Measurements from ENCODE around the gene KLHL34.

KLHL34 gene

GRCh38 chrX:21658152-21658737 lies at the start of gene KLHL34:
Gene KLHL34 (minus strand): TSS chrX:21658330. CDS start chrX:21657788, 542 bp downstream.
- TF ChIP-seq Cebpa-rat (IDR thresholded peaks at IDR 0.05), result no peak
- Histone ChIP-seq H3K9me3 (replicated peaks in 1 of 11) (peaks cover 34 to 37% (median 35%) of the 10 kb centered on the region in 11 experiments), H3K36me3 (peaks cover 0 to 23% (median 0%) of the 10 kb centered on the region in 11 experiments; a peak in 7 of 22 replicates), H4K20me1 (no peaks in the 10 kb centered on the region), H3K4me1 (no peaks in the 10 kb centered on the region), H3K27ac (no peak within 1 kb of the TSS), H3K9ac (no peak within 1 kb of the TSS), H3K4me3 (peak within 1 kb of the TSS in 1 of 10 experiments; percentile 20; a peak in 1 of 20 replicates), H3K27me3 (no peaks in the 10 kb centered on the region), H3K4me2 (no peak within 1 kb of the TSS)

GRCh38 chrX:21705225-21705624 lies 47.1 kb upstream of the KLHL34 start:
- TF ChIP-seq Cebpa-rat (IDR thresholded peaks at IDR 0.05), result no peak

GRCh38 chrX:21702725-21703124 lies 44.6 kb upstream of the KLHL34 start:
- H3K4me3 ChIP-seq, result no peak overlapping the region
- H3K4me2 ChIP-seq, result no peak overlapping the region
- H3K9ac ChIP-seq, result no peak overlapping the region
- H4K20me1 ChIP-seq, result no peaks in the 10 kb centered on the region
- peaks cover 0 to 7% (median 3%) of the 10 kb centered on the region in 11 experiments; a peak in 7 of 22 replicates for H3K9me3 ChIP-seq (replicated peaks in 1 of 11)
- peaks cover 18 to 32% (median 27%) of the 10 kb centered on the region in 10 experiments for H3K4me1 ChIP-seq
- no peaks in the 10 kb centered on the region for H3K36me3 ChIP-seq
- H3K27ac ChIP-seq, result no peak overlapping the region
- TF ChIP-seq Cebpa-rat (IDR thresholded peaks at IDR 0.05), result no peak
- H3K27me3 ChIP-seq, result no peaks in the 10 kb centered on the region; a peak in 1 of 22 replicates

More at GRCh38 chrX:21705225-21705624, 47.1 kb upstream of the KLHL34 start:
- Histone ChIP-seq H3K4me2 (no peak overlapping the region), H4K20me1 (no peaks in the 10 kb centered on the region), H3K4me3 (no peak overlapping the region), H3K36me3 (no peaks in the 10 kb centered on the region), H3K9ac (no peak overlapping the region), H3K4me1 (peaks cover 0 to 8% (median 6%) of the 10 kb centered on the region in 10 experiments; a peak in 9 of 20 replicates), H3K27me3 (no peaks in the 10 kb centered on the region), H3K9me3 (replicated peaks in 1 of 11) (peaks cover 0 to 14% (median 5%) of the 10 kb centered on the region in 11 experiments; a peak in 7 of 22 replicates), H3K27ac (no peak overlapping the region)

- H3K27ac ChIP-seq, result no peak overlapping the region
These were observed 42.8 kb upstream of the KLHL34 start for GRCh38 chrX:21700967-21701366.

GRCh38 chrX:21700275-21700674 lies 42.1 kb upstream of the KLHL34 start:
- Histone ChIP-seq H3K4me1 (peaks cover 24 to 48% (median 35%) of the 10 kb centered on the region in 10 experiments), H4K20me1 (no peaks in the 10 kb centered on the region), H3K27me3 (no peaks in the 10 kb centered on the region; a peak in 1 of 22 replicates), H3K36me3 (no peaks in the 10 kb centered on the region), H3K9ac (no peak overlapping the region), H3K27ac (no peak overlapping the region), H3K4me3 (no peak overlapping the region), H3K4me2 (peak overlapping the region in 7 of 11 experiments; percentile 3 to 72 (median 22); a peak in 10 of 22 replicates), H3K9me3 (replicated peaks in 1 of 11) (peaks cover 0 to 4% (median 0%) of the 10 kb centered on the region in 11 experiments; a peak in 1 of 22 replicates)
- TF ChIP-seq Cebpa-rat (IDR thresholded peaks at IDR 0.05), result no peak

More at GRCh38 chrX:21700967-21701366, 42.8 kb upstream of the KLHL34 start:
- no peaks in the 10 kb centered on the region for H4K20me1 ChIP-seq
- peak overlapping the region in 2 of 11 experiments; percentile 70 to 72; a peak in 8 of 22 replicates for H3K4me2 ChIP-seq
- H3K9ac ChIP-seq, result no peak overlapping the region
- TF ChIP-seq Cebpa-rat (IDR thresholded peaks at IDR 0.05), result no peak
- H3K27me3 ChIP-seq, result no peaks in the 10 kb centered on the region; a peak in 1 of 22 replicates
- H3K4me3 ChIP-seq, result no peak overlapping the region
- peaks cover 24 to 48% (median 35%) of the 10 kb centered on the region in 10 experiments for H3K4me1 ChIP-seq
- no peaks in the 10 kb centered on the region for H3K36me3 ChIP-seq
- H3K9me3 ChIP-seq (replicated peaks in 1 of 11), result peaks cover 0 to 4% (median 0%) of the 10 kb centered on the region in 11 experiments; a peak in 1 of 22 replicates

GRCh38 chrX:21699136-21699535 lies 41.0 kb upstream of the KLHL34 start:
- H3K27me3 ChIP-seq, result no peaks in the 10 kb centered on the region; a peak in 1 of 22 replicates
- H3K4me1 ChIP-seq, result peaks cover 24 to 48% (median 35%) of the 10 kb centered on the region in 10 experiments
- H3K27ac ChIP-seq, result peak overlapping the region in 4 of 11 experiments; percentile 6 to 24 (median 10); a peak in 2 of 22 replicates
- TF ChIP-seq Cebpa-rat (IDR thresholded peaks at IDR 0.05), result no peak
- H3K9ac ChIP-seq, result no peak overlapping the region
- H3K4me2 ChIP-seq, result peak overlapping the region; percentile 16 to 88 (median 65); a peak in 14 of 22 replicates
- no peaks in the 10 kb centered on the region for H4K20me1 ChIP-seq
- peaks cover 0 to 4% (median 0%) of the 10 kb centered on the region in 11 experiments; a peak in 1 of 22 replicates for H3K9me3 ChIP-seq (replicated peaks in 1 of 11)
- H3K36me3 ChIP-seq, result no peaks in the 10 kb centered on the region
- no peak overlapping the region for H3K4me3 ChIP-seq

GRCh38 chrX:21698272-21698671 lies 40.1 kb upstream of the KLHL34 start:
- no peaks in the 10 kb centered on the region; a peak in 1 of 22 replicates for H3K27me3 ChIP-seq
- H3K9ac ChIP-seq, result no peak overlapping the region
- peaks cover 27 to 53% (median 36%) of the 10 kb centered on the region in 10 experiments for H3K4me1 ChIP-seq
- H3K4me3 ChIP-seq, result no peak overlapping the region
- no peaks in the 10 kb centered on the region for H4K20me1 ChIP-seq
- H3K27ac ChIP-seq, result peak overlapping the region; percentile 10 to 64 (median 60); a peak in 19 of 22 replicates
- TF ChIP-seq Cebpa-rat (IDR thresholded peaks at IDR 0.05), result no peak
- H3K9me3 ChIP-seq (replicated peaks in 1 of 11), result peaks cover 0 to 4% (median 0%) of the 10 kb centered on the region in 11 experiments; a peak in 1 of 22 replicates
- H3K4me2 ChIP-seq, result peak overlapping the region; percentile 55 to 88 (median 67)
- no peaks in the 10 kb centered on the region for H3K36me3 ChIP-seq

- Histone ChIP-seq H3K9ac (no peak overlapping the region), H3K27me3 (no peaks in the 10 kb centered on the region), H3K9me3 (replicated peaks in 1 of 11) (peaks cover 0 to 5% (median 0%) of the 10 kb centered on the region in 11 experiments; a peak in 3 of 22 replicates), H4K20me1 (no peaks in the 10 kb centered on the region), H3K4me1 (peaks cover 13 to 31% (median 21%) of the 10 kb centered on the region in 10 experiments), H3K4me3 (no peak overlapping the region), H3K27ac (peak overlapping the region in 9 of 11 experiments; percentile 8 to 53 (median 41); a peak in 12 of 22 replicates), H3K36me3 (no peaks in the 10 kb centered on the region), H3K4me2 (peak overlapping the region; percentile 36 to 60 (median 50))
- TF ChIP-seq Cebpa-rat (IDR thresholded peaks at IDR 0.05), result no peak
These were observed 33.4 kb upstream of the KLHL34 start for GRCh38 chrX:21691512-21692018.

- Histone ChIP-seq H3K4me1 (peaks cover 0 to 12% (median 9%) of the 10 kb centered on the region in 10 experiments; a peak in 9 of 20 replicates), H3K27ac (peak overlapping the region in 4 of 11 experiments; percentile 51 to 75 (median 54); a peak in 6 of 22 replicates), H3K9ac (no peak overlapping the region; a peak in 1 of 22 replicates), H3K4me2 (peak overlapping the region in 9 of 11 experiments; percentile 1 to 56 (median 24); a peak in 11 of 22 replicates), H3K4me3 (no peak overlapping the region), H3K9me3 (replicated peaks in 1 of 11) (peaks cover 0 to 9% (median 0%) of the 10 kb centered on the region in 11 experiments; a peak in 2 of 22 replicates), H3K36me3 (no peaks in the 10 kb centered on the region), H3K27me3 (no peaks in the 10 kb centered on the region), H4K20me1 (no peaks in the 10 kb centered on the region)
- TF ChIP-seq Cebpa-rat (IDR thresholded peaks at IDR 0.05), result no peak
These were observed 25.8 kb upstream of the KLHL34 start for GRCh38 chrX:21683941-21684340.
